H1 (cell line): Measurements from ENCODE around the gene CUX1. TPM values are rescaled to one million over a fixed set of nuclear protein-coding genes. Genes with fewer than 3 reads are reported as not detected.

Experiments used
- ATF2 ChIP-seq: IDR thresholded peaks from 2 replicates; pipeline ENCODE4 v1.6.1; 2012; ENCODE audit warnings: low read length, inconsistent platforms
- CEBPB ChIP-seq: IDR thresholded peaks from 2 replicates; pipeline ENCODE4 v1.6.1; 2012; ENCODE audit warnings: low read depth, low read length
- CHD1 ChIP-seq: IDR thresholded peaks from 2 replicates; pipeline ENCODE4 v1.6.1; 2012; ENCODE audit warnings: low read depth, low read length, improper control_type of control experiment
- CHD2 ChIP-seq: IDR thresholded peaks from 2 replicates; pipeline ENCODE4 v1.6.1; 2012; ENCODE audit warnings: low read length, improper control_type of control experiment
- EP300 ChIP-seq, 2 experiments: IDR thresholded peaks; 1 replicate in 1 of 2; 2 replicates in 1 of 2; pipeline ENCODE4 v1.6.1; 2011 to 2012; ENCODE audit warnings: low read depth in 2 of 2, low read length in 2 of 2, mild to moderate bottlenecking in 2 of 2, borderline replicate concordance in 1 of 2, inconsistent platforms in 1 of 2, moderate library complexity in 1 of 2
- GTF2F1 ChIP-seq: IDR thresholded peaks from 2 replicates; pipeline ENCODE4 v1.6.1; 2012; ENCODE audit warnings: low read depth, low read length, improper control_type of control experiment, borderline replicate concordance
- JUND ChIP-seq: IDR thresholded peaks from 2 replicates; pipeline ENCODE4 v1.6.1; 2011; ENCODE audit warnings: mild to moderate bottlenecking, improper control_type of control experiment, low read length
- KDM1A ChIP-seq: fragments of 200-600, 300-600 bp; sonication (generic); IDR thresholded peaks from 2 replicates; pipeline ENCODE4 v1.7.1; 2016; ENCODE audit warnings: mild to moderate bottlenecking, low read length, borderline replicate concordance
- MAFK ChIP-seq: IDR thresholded peaks from 2 replicates; pipeline ENCODE4 v1.6.1; 2012; ENCODE audit warnings: low read depth, mild to moderate bottlenecking, improper control_type of control experiment, low read length
- PHF8 ChIP-seq: fragments of 200-600 bp; sonication (generic); conservative IDR thresholded peaks from 2 replicates; pipeline ENCODE4 v1.7.1; 2012; ENCODE audit warnings: low read depth, mild to moderate bottlenecking, inconsistent platforms, low read length, moderate library complexity
- POLR2A ChIP-seq, 2 experiments: IDR thresholded peaks; 1 replicate in 1 of 2; 2 replicates in 1 of 2; pipeline ENCODE4 v1.6.1; 2011; ENCODE audit warnings: low read depth in 2 of 2, low read length in 2 of 2, mild to moderate bottlenecking in 2 of 2; ENCODE audit errors: control extremely low read depth in 1 of 2
- POLR2AphosphoS5 ChIP-seq: IDR thresholded peaks from 2 replicates; pipeline ENCODE4 v1.6.1; 2011; ENCODE audit warnings: low read depth, low read length
- SAP30 ChIP-seq: fragments of 300-600 bp; sonication (generic); IDR thresholded peaks from 2 replicates; pipeline ENCODE4 v1.7.1; 2012; ENCODE audit warnings: low read length, moderate library complexity, mild to moderate bottlenecking, inconsistent platforms; ENCODE audit not compliant: insufficient read depth, insufficient replicate concordance
- SIX5 ChIP-seq: IDR thresholded peaks from 2 replicates; pipeline ENCODE4 v1.6.1; 2011; ENCODE audit warnings: mild to moderate bottlenecking, low read depth, low read length
- SP1 ChIP-seq: IDR thresholded peaks from 2 replicates; pipeline ENCODE4 v1.6.1; 2011; ENCODE audit warnings: low read depth, low read length
- SUZ12 ChIP-seq: fragments of 200-600 bp; sonication (generic); IDR thresholded peaks from 2 replicates; pipeline ENCODE4 v1.6.1; 2012; ENCODE audit warnings: mild to moderate bottlenecking, inconsistent platforms, low read length, moderate library complexity, mixed read lengths
- TAF1 ChIP-seq: IDR thresholded peaks from 2 replicates; pipeline ENCODE4 v1.6.1; 2011; ENCODE audit warnings: mild to moderate bottlenecking, low read depth, low read length
- TAF7 ChIP-seq: optimal IDR thresholded peaks from 2 replicates; pipeline ENCODE3; 2011; ENCODE audit warnings: low read depth, mild to moderate bottlenecking, inconsistent platforms, low read length, moderate library complexity, borderline replicate concordance
- TEAD4 ChIP-seq: IDR thresholded peaks from 2 replicates; pipeline ENCODE4 v1.6.1; 2012; ENCODE audit warnings: low read depth, low read length, inconsistent platforms, mixed read lengths
- USF2 ChIP-seq: IDR thresholded peaks from 2 replicates; pipeline ENCODE4 v1.6.1; 2011; ENCODE audit warnings: low read length, improper control_type of control experiment
- ZNF274 ChIP-seq: IDR thresholded peaks from 2 replicates; pipeline ENCODE4 v1.7.0; 2012; ENCODE audit warnings: low read length, borderline replicate concordance; ENCODE audit errors: extremely low read depth
- polyA plus RNA-seq, 7 experiments: library from polyadenylated mRNA; depleted of rRNA in 3 of 7; stranded (reverse) in 5 of 7; unstranded in 2 of 7; fragments of >200 nt in 5 of 7; fragments of 200-250 nt in 2 of 7; gene quantifications; 1 replicate in 5 of 7; 2 replicates in 1 of 7; 4 replicates in 1 of 7; pipeline versions ENCODE4 v1.2.1 to v1.2.3, GENCODE V29; 2011 to 2013; ENCODE audit warnings: missing spikeins in 2 of 7, mixed read lengths in 2 of 7
- total RNA-seq: library from RNA; stranded (reverse); fragmentation: NEBNext Ultra II Directional; extraction: Animal tissue kit (Norgen Biotek cat#: 25700); gene quantifications from 2 replicates; pipeline ENCODE4 v1.2.1, GENCODE V29; 2021

Gene CUX1
- total and polyA plus RNA-seq, 2 of the 8 experiments (the other 6 are each of a cell fraction or from before 2014, with no cell fraction given): 21.6 to 65.9 TPM

- TF ChIP-seq USF2 (no peak), EP300 (IDR thresholded peaks at IDR 0.05; ENCODE audit: borderline replicate concordance in 1 of 2, low read depth in 2 of 2, low read length in 2 of 2) (peak; percentile 35 to 89; a peak in 2 of 3 replicates), POLR2AphosphoS5 (peak; percentile 48), SUZ12 (no peak), CEBPB (peak; percentile 96), KDM1A (peak; percentile 5; the same call in 1 of the 2 replicates), ZNF274 (no peak), SIX5 (no peak), POLR2A (IDR thresholded peaks at IDR 0.05; ENCODE audit: control extremely low read depth in 1 of 2, low read depth in 2 of 2, low read length in 2 of 2) (peak; percentile 21 to 53), SP1 (peak; percentile 63; the same call in 1 of the 2 replicates), PHF8 (0 out of 2 replicates have a peak, but pooled peaks have one; percentile 9), SAP30 (no peak), JUND (peak; percentile 55; the same call in 1 of the 2 replicates), TEAD4 (0 out of 2 replicates have a peak, but pooled peaks have one; percentile 52), ATF2 (peak; percentile 88; the same call in 1 of the 2 replicates), GTF2F1 (no peak), CHD1 (no peak), TAF7 (peak; percentile 38), MAFK (no peak), TAF1 (peak; percentile 32; the same call in 1 of the 2 replicates), CHD2 (no peak)
Observed at GRCh38 chr7:102152672-102153598, 335.5 kb downstream of the CUX1 start (continued).
